ENCODE data around the gene FGF21.
"Not testable (repeated sequence)": the region's sequence is repeated elsewhere in the genome, so short reads cannot be mapped to it uniquely, and the experiment has no call there.

FGF21 gene, protein sequence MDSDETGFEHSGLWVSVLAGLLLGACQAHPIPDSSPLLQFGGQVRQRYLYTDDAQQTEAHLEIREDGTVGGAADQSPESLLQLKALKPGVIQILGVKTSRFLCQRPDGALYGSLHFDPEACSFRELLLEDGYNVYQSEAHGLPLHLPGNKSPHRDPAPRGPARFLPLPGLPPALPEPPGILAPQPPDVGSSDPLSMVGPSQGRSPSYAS

GRCh38 chr19:48755084-48755641 is at the start of gene FGF21:
Gene FGF21 (plus strand): TSS chr19:48755524. CDS start chr19:48756237, 713 bp downstream.
- no peak for DNase-seq (ENCODE audit: low spot score)

DNA sequence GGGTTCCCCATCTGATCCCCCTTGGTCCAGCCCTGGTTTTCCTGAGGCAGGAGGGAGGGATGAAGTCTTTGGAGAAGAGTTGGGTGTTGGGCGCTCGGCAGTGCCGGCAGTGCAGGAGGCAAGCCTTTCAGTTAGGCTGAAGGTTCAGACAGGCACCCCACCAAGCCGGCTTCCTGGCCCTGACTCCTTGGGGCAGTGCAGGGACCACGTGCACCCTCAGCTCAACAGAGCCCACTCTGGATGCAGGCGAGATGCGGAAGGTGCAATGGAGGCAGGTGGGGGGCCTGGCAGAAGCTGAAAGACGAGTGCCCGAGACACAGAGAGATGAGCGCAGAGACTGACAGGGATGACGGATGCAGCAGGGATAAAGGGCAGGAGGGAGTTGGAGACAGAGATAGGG is 46.9 kb upstream of the FGF21 start:
- no peak for DNase-seq (ENCODE audit: low spot score)

- no peak for DNase-seq (ENCODE audit: low spot score)
These were observed 44.1 kb upstream of the FGF21 start for GRCh38 chr19:48711106-48711662.

DNA sequence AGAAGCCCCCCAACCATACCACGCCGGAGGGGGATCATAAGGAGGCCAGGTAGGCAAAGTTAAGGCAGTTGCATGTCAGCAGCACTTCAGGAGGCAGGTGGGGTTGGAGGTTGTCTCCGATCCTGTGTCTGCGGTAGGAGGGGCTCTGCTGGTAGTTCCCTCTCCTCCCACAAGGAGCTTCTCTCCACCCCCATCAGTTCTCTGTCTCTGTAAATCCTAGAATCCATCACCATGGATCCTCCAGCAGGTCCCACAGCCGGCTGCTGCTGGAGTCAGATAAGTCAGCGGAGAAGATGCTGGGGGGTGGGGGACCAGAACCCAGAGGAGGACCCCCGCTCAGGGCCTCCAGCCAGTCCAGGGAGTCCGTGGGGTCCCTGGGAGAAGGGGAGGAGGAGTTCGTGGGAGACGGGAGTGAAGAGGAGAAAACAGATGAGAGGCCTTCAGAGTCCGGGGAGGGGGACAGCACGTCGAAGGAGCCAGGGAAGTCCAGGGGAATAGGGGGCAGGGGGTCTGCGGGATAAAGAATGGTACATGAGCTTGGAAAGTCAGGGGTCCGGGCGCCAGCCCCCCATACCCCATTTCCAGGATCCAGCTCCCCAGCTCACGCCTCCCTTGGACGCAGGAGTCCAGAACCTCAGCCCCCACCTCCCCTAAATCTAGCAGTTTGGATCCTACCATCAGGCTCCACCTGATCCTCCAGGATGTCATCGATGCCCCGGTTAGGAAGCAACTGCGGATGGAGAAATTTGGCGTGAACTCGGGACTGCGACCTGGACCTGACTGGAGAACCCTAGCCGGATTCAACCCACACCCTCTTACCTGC is 42.1 kb upstream of the FGF21 start:
- DNase-seq (ENCODE audit: low spot score) = no peak

- DNase-seq (ENCODE audit: low spot score) = peak; percentile 98
These were observed 41.2 kb upstream of the FGF21 start for GRCh38 chr19:48713864-48714755.

DNA sequence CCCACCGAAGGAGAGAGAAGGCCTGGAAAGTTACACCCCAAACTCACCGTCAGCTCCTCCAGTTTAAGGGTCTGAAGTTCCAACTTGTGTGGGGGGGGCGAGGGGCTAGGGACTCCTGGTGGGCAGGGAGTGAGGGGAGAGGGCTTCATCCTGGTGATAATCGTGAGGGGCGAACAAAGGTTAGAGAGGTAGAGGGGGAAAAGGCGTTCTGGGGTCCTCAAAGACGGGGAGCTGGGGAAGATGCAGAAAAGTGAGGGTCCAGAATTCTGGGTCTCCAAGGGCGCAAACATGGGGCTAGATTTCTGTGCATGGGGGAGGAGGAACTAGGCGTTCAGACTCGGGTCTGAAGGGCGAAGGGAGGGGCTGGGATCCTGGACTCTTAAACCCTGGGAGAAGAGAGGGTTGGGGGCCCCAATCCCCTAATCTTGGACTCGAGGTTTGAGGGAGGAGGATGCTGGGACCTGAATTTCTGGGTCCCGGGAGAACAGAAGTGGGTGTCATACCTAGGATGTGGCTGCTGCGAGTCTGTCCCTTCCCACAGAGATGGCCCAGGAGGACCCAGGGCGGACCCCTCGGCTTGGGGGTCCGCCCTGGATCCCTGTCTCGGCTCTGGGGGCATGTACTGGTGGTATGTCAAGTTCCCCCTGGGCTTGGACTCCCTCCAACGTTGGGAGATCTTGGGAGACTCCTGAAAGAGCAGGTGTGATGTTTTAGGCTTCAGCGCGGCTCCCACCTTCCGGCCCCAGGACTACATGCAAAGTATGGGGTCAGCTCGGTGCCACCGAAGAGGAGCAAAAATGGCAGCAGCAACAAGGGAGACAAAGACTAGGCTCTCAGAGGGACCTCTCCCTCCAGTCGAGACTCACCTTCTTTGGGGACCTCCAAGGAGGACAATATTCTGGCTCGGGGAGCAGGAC is 40.3 kb upstream of the FGF21 start:
- no peak for DNase-seq (ENCODE audit: low spot score)

DNA sequence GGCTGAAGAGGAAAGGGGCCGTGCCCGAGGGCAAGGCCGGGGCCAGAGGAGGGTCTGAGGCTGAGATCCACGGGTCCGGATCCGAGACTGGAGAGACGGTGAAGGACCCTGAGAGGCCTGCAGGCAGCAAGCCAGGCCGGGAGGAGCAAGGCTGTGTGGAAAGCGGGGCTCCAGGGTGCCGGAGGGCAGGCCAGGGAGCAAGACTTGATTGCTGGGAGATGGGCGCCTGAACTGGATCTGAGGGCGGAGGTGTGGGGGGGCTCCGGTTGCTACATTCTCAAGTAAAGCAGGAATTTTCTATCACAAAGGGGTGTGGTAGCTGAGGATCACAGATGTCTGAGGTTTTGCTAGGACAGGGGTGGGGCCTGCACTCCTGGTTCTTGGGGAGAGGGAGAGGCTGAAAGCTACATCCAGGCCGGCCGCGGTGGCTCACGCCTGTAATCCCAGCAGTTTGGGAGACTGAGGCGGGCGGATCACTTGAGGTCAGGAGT is 39.6 kb upstream of the FGF21 start:
- DNase-seq (ENCODE audit: low spot score) = no peak

GRCh38 chr19:48716562-48717291 is 38.6 kb upstream of the FGF21 start:
- DNase-seq (ENCODE audit: low spot score) = no peak

- not testable (repeated sequence) for DNase-seq (ENCODE audit: low spot score)
These were observed 37.2 kb upstream of the FGF21 start for GRCh38 chr19:48718106-48718505.

- DNase-seq (ENCODE audit: low spot score) = no peak
These were observed 36.6 kb upstream of the FGF21 start for GRCh38 chr19:48718711-48719231.

- no peak for DNase-seq (ENCODE audit: low spot score)
These were observed 35.8 kb upstream of the FGF21 start, which contains the start of gene MAMSTR for GRCh38 chr19:48719263-48720171. Gene MAMSTR (minus strand): TSS chr19:48719725. CDS start chr19:48719031, 694 bp downstream.

- DNase-seq (ENCODE audit: low spot score) = no peak
These were observed 35.1 kb upstream of the FGF21 start for GRCh38 chr19:48720251-48720612.

DNA sequence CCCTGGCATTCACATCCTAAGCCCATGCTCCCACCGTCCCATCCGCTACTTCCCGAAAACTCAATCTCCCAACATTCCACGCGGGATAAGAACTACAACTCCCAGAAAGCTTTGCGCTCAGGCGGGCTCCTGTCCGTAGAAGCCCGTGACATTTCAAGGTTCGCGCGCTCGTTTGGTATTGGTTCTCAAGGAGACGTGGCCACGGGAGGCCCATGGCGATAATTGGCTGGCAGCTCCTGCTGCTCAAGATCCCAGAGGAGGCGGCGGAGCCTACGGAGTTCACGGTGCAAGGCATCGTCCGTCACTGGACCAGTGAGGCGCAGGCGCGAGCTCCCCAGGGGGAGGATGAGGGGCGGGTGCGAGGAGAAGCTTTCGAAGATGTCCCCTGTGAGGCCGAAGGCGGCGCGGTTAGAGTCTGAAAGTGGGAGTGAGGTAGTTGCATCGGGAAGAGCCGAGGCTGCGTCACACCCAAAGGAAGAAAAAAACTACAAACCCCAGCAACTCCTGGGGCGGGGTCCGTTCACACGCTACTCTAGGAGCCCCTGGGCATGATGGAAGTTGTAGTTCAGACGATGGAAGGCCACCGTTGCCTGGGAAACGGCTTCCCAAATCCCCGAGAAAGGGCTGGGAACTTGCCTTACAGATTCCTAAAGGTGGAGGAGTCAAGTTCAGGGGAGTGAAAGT is 34.6 kb upstream of the FGF21 start:
- DNase-seq (ENCODE audit: low spot score) = peak; percentile 97

DNA sequence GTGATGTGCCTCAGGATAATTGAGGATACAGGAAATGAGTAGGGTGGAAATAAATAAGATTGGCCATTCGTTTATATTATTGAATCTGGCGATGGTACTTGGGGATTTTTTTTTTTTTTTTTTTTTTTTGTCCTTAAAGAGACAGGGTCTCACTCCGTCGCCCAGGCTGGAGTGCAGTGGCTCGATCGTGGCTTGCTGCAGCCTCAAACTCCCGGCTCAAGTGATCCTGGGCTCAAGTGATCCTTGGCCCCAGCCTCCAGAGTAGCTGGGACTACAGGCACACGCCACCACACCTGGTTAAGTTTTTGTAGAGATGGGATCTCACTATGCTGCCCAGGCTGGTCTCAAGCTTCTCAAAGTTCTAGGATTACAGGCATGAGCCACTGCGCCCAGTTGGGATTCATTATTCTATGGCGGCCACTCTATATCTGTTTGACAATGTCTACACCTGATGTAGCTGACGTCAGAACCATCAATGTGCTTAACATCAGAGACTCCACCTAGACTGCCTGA is 33.1 kb upstream of the FGF21 start:
- no peak for DNase-seq (ENCODE audit: low spot score)

GRCh38 chr19:48724796-48725753 is 30.2 kb upstream of the FGF21 start:
- peak; percentile 59 for DNase-seq (ENCODE audit: low spot score)

DNA sequence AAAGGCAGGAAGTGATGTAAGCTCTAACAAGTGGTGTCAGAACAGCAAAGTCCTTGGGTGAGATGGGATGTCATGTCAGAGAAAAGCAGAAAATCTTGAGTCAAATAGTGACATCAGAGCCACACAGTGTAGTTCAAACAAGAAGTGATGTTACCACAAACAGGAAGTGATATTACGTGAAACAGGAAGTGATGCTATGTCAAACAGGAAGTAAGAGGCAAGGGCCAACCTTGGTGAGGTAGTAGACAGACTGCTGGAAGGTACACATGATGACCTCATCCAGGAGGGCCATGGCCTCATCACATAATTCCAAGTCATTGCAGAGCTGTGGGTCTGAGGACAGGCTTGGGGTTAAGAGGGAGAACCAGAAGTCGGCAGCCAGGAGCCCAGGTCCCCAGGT is 28.8 kb upstream of the FGF21 start:
- peak; percentile 62 for DNase-seq (ENCODE audit: low spot score)

Measured in activated CD4-positive, alpha-beta T cell treated with anti-CD3 and anti-CD28 coated beads, Interleukin-2, Interleukin-4, amounts not matched to agents 100 ng/mL and 50 ng/mL, durations not matched to agents 16 hours and 8 hours (primary cell).